Tibial nerve (tissue), 4 donors: ENCODE measurements around the gene CARD16.

ENCODE experiments used
- EP300 ChIP-seq, 2 donors: sonication (generic); formaldehyde crosslinking; IDR thresholded peaks; one replicate each; pipeline ENCODE4 v1.6.1; 2017; ENCODE audit warnings: antibody characterized with exemption in 2 of 2, mild to moderate bottlenecking in 1 of 2
- POLR2A ChIP-seq, 2 donors: fragments of 450-650 bp; IDR thresholded peaks; one replicate each; pipeline ENCODE4 v1.6.1; 2017; ENCODE audit warnings: antibody characterized with exemption in 2 of 2, mild to moderate bottlenecking in 2 of 2, moderate library complexity in 2 of 2
- TF ChIP-seq, protein P1 (sequence below), 5 experiments: fragments of 200-600 bp in 3 of 5; fragments of 450-650 bp in 2 of 5; sonication (generic) in 3 of 5; IDR thresholded peaks; one replicate each; pipeline ENCODE4 v1.5.1; 2016 to 2019; ENCODE audit warnings: antibody characterized with exemption in 5 of 5, mild to moderate bottlenecking in 3 of 5, moderate library complexity in 2 of 5

DNA sequence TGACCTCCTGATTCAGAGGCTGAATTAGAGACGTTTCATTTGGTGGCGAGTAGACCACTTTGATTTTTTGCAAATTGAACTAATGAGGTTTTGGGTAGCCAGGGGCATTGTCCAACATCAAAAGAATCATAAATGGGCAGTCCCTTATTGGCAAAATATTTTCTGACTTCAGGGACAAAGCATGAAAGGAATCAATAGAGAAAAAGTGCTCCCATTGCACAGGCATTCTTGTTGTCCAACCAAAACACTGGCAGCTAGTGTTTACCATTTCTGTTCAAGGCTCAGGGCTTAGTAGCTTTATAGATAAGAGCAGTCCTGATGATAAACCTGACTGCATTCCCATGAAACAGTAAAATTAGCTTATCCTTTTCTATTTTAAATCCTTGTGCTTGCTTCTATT, 6.4 kb upstream of the CARD16 start:
- TF ChIP-seq, protein P1, sequence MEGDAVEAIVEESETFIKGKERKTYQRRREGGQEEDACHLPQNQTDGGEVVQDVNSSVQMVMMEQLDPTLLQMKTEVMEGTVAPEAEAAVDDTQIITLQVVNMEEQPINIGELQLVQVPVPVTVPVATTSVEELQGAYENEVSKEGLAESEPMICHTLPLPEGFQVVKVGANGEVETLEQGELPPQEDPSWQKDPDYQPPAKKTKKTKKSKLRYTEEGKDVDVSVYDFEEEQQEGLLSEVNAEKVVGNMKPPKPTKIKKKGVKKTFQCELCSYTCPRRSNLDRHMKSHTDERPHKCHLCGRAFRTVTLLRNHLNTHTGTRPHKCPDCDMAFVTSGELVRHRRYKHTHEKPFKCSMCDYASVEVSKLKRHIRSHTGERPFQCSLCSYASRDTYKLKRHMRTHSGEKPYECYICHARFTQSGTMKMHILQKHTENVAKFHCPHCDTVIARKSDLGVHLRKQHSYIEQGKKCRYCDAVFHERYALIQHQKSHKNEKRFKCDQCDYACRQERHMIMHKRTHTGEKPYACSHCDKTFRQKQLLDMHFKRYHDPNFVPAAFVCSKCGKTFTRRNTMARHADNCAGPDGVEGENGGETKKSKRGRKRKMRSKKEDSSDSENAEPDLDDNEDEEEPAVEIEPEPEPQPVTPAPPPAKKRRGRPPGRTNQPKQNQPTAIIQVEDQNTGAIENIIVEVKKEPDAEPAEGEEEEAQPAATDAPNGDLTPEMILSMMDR (IDR thresholded peaks at IDR 0.05): no peak
- TF ChIP-seq POLR2A (IDR thresholded peaks at IDR 0.05) (no peak), EP300 (IDR thresholded peaks at IDR 0.05) (no peak)
